ENCODE results near the gene ZBTB33. TPM values are rescaled to one million over a fixed set of nuclear protein-coding genes. Genes with fewer than 3 reads are reported as not detected.

Gene ZBTB33
- total RNA-seq, 3 donors from 2014 or later = 12.6 to 49.8 (median 18.4) TPM

- no peak overlapping the region for H3K27ac ChIP-seq
- peaks cover 0 to 11% of the 10 kb centered on the region in 2 donors for H3K27me3 ChIP-seq
- TF ChIP-seq POLR2A (IDR thresholded peaks at IDR 0.05) (no peak), POLR2AphosphoS5 (IDR thresholded peaks at IDR 0.05) (no peak), CTCF (IDR thresholded peaks at IDR 0.05) (no peak)
- H3K9me3 ChIP-seq = no peaks in the 10 kb centered on the region
- intact Hi-C loops (cut with DNase I; ENCODE audit: low total_unique reads) = loop anchor here (10.0 kb wide), 1 partner anchor 45 kb away; the partner anchor contains the start of gene ZBTB33
- no peak for DNase-seq (ENCODE audit: low spot score in 2 of 2)
- no peaks in the 10 kb centered on the region for H3K4me1 ChIP-seq
- no peak overlapping the region for H3K4me3 ChIP-seq
- no peaks in the 10 kb centered on the region for H3K36me3 ChIP-seq
Measured at GRCh38 chrX:120299928-120300327, 49.3 kb downstream of the ZBTB33 start.

- no peak overlapping the region for H3K27ac ChIP-seq
- intact Hi-C loops (cut with DNase I; ENCODE audit: low total_unique reads) = loop anchor here (10.0 kb wide), 1 partner anchor 47 kb away; the partner anchor contains the start of gene ZBTB33
- H3K27me3 ChIP-seq = peaks cover 0 to 17% of the 10 kb centered on the region in 2 donors
- no peaks in the 10 kb centered on the region for H3K36me3 ChIP-seq
- no peak for TF ChIP-seq CTCF (IDR thresholded peaks at IDR 0.05)
- no peak for TF ChIP-seq POLR2A (IDR thresholded peaks at IDR 0.05)
- no peak for TF ChIP-seq POLR2AphosphoS5 (IDR thresholded peaks at IDR 0.05)
- no peaks in the 10 kb centered on the region for H3K9me3 ChIP-seq
- no peak for DNase-seq (ENCODE audit: low spot score in 2 of 2)
- no peak overlapping the region for H3K4me3 ChIP-seq
- no peaks in the 10 kb centered on the region for H3K4me1 ChIP-seq
Measured at GRCh38 chrX:120301497-120301896, 50.9 kb downstream of the ZBTB33 start.

- no peaks in the 10 kb centered on the region for H3K9me3 ChIP-seq
- no peak overlapping the region for H3K4me3 ChIP-seq
- H3K27ac ChIP-seq = no peak overlapping the region
- H3K36me3 ChIP-seq = no peaks in the 10 kb centered on the region
- H3K4me1 ChIP-seq = no peaks in the 10 kb centered on the region
- DNase-seq (ENCODE audit: low spot score in 2 of 2) = no peak
- intact Hi-C loops (cut with DNase I; ENCODE audit: low total_unique reads) = loop anchor here (10.0 kb wide), 1 partner anchor 47 kb away; the partner anchor contains the start of gene ZBTB33
- H3K27me3 ChIP-seq = peaks cover 0 to 17% of the 10 kb centered on the region in 2 donors
- no peak for TF ChIP-seq POLR2AphosphoS5 (IDR thresholded peaks at IDR 0.05)
- no peak for TF ChIP-seq POLR2A (IDR thresholded peaks at IDR 0.05)
- no peak for TF ChIP-seq CTCF (IDR thresholded peaks at IDR 0.05)
Measured at GRCh38 chrX:120301960-120302359, 51.3 kb downstream of the ZBTB33 start.

GRCh38 chrX:120302434-120302833, 51.8 kb downstream of the ZBTB33 start:
- Histone ChIP-seq H3K9me3 (no peaks in the 10 kb centered on the region), H3K4me3 (no peak overlapping the region), H3K36me3 (no peaks in the 10 kb centered on the region), H3K4me1 (no peaks in the 10 kb centered on the region), H3K27ac (no peak overlapping the region), H3K27me3 (peaks cover 0 to 17% of the 10 kb centered on the region in 2 donors)
- intact Hi-C loops (cut with DNase I; ENCODE audit: low total_unique reads) = loop anchor here (10.0 kb wide), 1 partner anchor 48 kb away; the partner anchor contains the start of gene ZBTB33
- TF ChIP-seq POLR2A (IDR thresholded peaks at IDR 0.05) (no peak), POLR2AphosphoS5 (IDR thresholded peaks at IDR 0.05) (no peak), CTCF (IDR thresholded peaks at IDR 0.05) (no peak)
- no peak for DNase-seq (ENCODE audit: low spot score in 2 of 2)

DNA sequence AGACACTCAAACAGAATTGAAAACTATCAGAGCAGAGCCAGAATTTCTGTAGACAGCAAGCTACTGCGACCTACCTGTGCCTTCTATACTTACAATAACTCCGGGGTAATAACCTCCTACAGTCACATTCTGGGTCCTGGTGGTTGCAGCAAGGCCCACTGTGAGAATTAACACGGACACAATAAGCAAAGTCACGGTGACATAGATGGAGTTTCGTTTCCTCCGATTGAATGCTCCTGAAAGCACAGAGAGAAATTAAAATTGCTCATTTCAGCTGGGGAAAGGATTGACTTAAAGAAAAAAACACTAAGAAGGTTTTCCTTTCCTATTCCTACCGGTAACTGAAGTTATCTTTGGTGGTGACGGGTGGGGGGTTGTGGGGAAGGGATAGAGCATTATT, 53.6 kb downstream of the ZBTB33 start:
- intact Hi-C loops (cut with DNase I; ENCODE audit: low total_unique reads) = loop anchor here (10.0 kb wide), 1 partner anchor 49 kb away; the partner anchor contains the start of gene ZBTB33
- TF ChIP-seq POLR2AphosphoS5 (IDR thresholded peaks at IDR 0.05) = no peak
- no peak for TF ChIP-seq CTCF (IDR thresholded peaks at IDR 0.05)
- TF ChIP-seq POLR2A (IDR thresholded peaks at IDR 0.05) = no peak
- Histone ChIP-seq H3K27ac (no peak overlapping the region), H3K9me3 (no peaks in the 10 kb centered on the region), H3K4me3 (no peak overlapping the region), H3K36me3 (no peaks in the 10 kb centered on the region), H3K4me1 (no peaks in the 10 kb centered on the region), H3K27me3 (peaks cover 0 to 36% of the 10 kb centered on the region in 2 donors)
- no peak for DNase-seq (ENCODE audit: low spot score in 2 of 2)
